Fibroblast of gingiva (primary cell): ENCODE results near the gene DNAJB6.

Source experiments
- DNase-seq: peaks from one replicate; pipeline ENCODE4 v3.0.0-alpha.2; 2011; ENCODE audit warnings: low read depth

The DNAJB6 gene

GRCh38 chr7:157336383-157337315, at the start of gene DNAJB6:
TSS of gene DNAJB6 (plus strand) at chr7:157337004. CDS start at chr7:157358573, 21,569 bp downstream.
- peak; percentile 91 for DNase-seq

- no peak for DNase-seq
Observed at GRCh38 chr7:157291404-157292080, 45.3 kb upstream of the DNAJB6 start.

- DNase-seq = no peak
Observed at GRCh38 chr7:157292258-157292657, 44.5 kb upstream of the DNAJB6 start.

GRCh38 chr7:157292770-157293412, 43.9 kb upstream of the DNAJB6 start:
- DNase-seq = no peak

- no peak for DNase-seq
Observed at GRCh38 chr7:157293413-157293788, 43.4 kb upstream of the DNAJB6 start.

- DNase-seq = no peak
Observed at GRCh38 chr7:157294773-157295172, 42.0 kb upstream of the DNAJB6 start.

GRCh38 chr7:157295338-157295737, 41.5 kb upstream of the DNAJB6 start:
- DNase-seq = no peak

- DNase-seq = no peak
Observed at GRCh38 chr7:157297185-157297584, 39.6 kb upstream of the DNAJB6 start.

GRCh38 chr7:157299317-157299612, 37.5 kb upstream of the DNAJB6 start:
- DNase-seq = no peak

- peak; percentile 54 for DNase-seq
Observed at GRCh38 chr7:157299613-157300368, 37.0 kb upstream of the DNAJB6 start.

- no peak for DNase-seq
Observed at GRCh38 chr7:157300369-157300825, 36.4 kb upstream of the DNAJB6 start.

- DNase-seq = no peak
Observed at GRCh38 chr7:157301610-157302120, 35.1 kb upstream of the DNAJB6 start.

- DNase-seq = no peak
Observed at GRCh38 chr7:157306846-157307838, 29.7 kb upstream of the DNAJB6 start.

- peak; percentile 77 for DNase-seq
Observed at GRCh38 chr7:157309988-157310668, 26.7 kb upstream of the DNAJB6 start.

GRCh38 chr7:157310676-157311185, 26.1 kb upstream of the DNAJB6 start:
- no peak for DNase-seq

GRCh38 chr7:157312941-157313340, 23.9 kb upstream of the DNAJB6 start:
- no peak for DNase-seq

GRCh38 chr7:157313645-157314044, 23.2 kb upstream of the DNAJB6 start:
- no peak for DNase-seq

- no peak for DNase-seq
Observed at GRCh38 chr7:157318015-157318706, 18.6 kb upstream of the DNAJB6 start.

GRCh38 chr7:157320608-157320980, 16.2 kb upstream of the DNAJB6 start:
- DNase-seq = no peak
